H9 (cell line): Measurements from ENCODE around the gene RERE. TPM values are rescaled to one million over a fixed set of nuclear protein-coding genes. Genes with fewer than 3 reads are reported as not detected.
A peak's percentile ranks its signal among the peaks of the same experiment; 100 is the strongest.

Experiments
- DNase-seq: peaks from one replicate; pipeline ENCODE4 v3.0.0-alpha.2; 2017
- H2AFZ ChIP-seq: one replicate; pipeline ENCODE4 v1.6.1; 2013; ENCODE audit warnings: mild to moderate bottlenecking, low read length, control low read depth, moderate library complexity
- H2AK5ac ChIP-seq: 2 replicates; pipeline ENCODE4 v1.6.1; 2013; ENCODE audit warnings: low read length, control low read depth, mixed read lengths; ENCODE audit not compliant: insufficient read length
- H2BK120ac ChIP-seq: one replicate; pipeline ENCODE4 v1.6.1; 2013; ENCODE audit warnings: low read depth, mild to moderate bottlenecking, low read length, control low read depth, inconsistent platforms; ENCODE audit not compliant: poor library complexity, severe bottlenecking
- H2BK12ac ChIP-seq: 2 replicates; pipeline ENCODE4 v1.6.1; 2013; ENCODE audit warnings: low read length, control low read depth, mixed read lengths, low read depth; ENCODE audit not compliant: insufficient read length
- H2BK15ac ChIP-seq: 2 replicates; pipeline ENCODE4 v1.6.1; 2013; ENCODE audit warnings: low read depth, low read length, control low read depth
- H2BK20ac ChIP-seq: one replicate; pipeline ENCODE4 v1.6.1; 2013; ENCODE audit warnings: low read depth, mild to moderate bottlenecking, low read length, control low read depth, inconsistent platforms; ENCODE audit not compliant: poor library complexity, severe bottlenecking
- H2BK5ac ChIP-seq: 2 replicates; pipeline ENCODE4 v1.6.1; 2013; ENCODE audit warnings: low read length, control low read depth, mixed read lengths; ENCODE audit not compliant: insufficient read length
- H3K14ac ChIP-seq: 2 replicates; pipeline ENCODE4 v1.6.1; 2013; ENCODE audit warnings: low read length, control low read depth; ENCODE audit not compliant: insufficient read depth
- H3K18ac ChIP-seq: 2 replicates; pipeline ENCODE4 v1.6.1; 2013; ENCODE audit warnings: low read depth, mild to moderate bottlenecking, mixed read lengths, low read length, control low read depth; ENCODE audit not compliant: insufficient read length
- H3K23ac ChIP-seq: 2 replicates; pipeline ENCODE4 v1.6.1; 2013; ENCODE audit warnings: low read length, control low read depth, mixed read lengths, low read depth; ENCODE audit not compliant: insufficient read length
- H3K23me2 ChIP-seq: 2 replicates; pipeline ENCODE4 v1.6.1; 2013; ENCODE audit warnings: low read depth, mild to moderate bottlenecking, mixed read lengths, low read length, control low read depth; ENCODE audit not compliant: insufficient read length, poor library complexity, severe bottlenecking
- H3K27ac ChIP-seq: 2 replicates; pipeline ENCODE4 v1.5.1; 2013; ENCODE audit warnings: low read length, control low read depth, mixed read lengths, low read depth; ENCODE audit not compliant: insufficient read length
- H3K27me3 ChIP-seq: 2 replicates; pipeline ENCODE4 v1.6.1; 2013; ENCODE audit warnings: low read length, control low read depth, inconsistent platforms; ENCODE audit not compliant: insufficient read depth
- H3K4ac ChIP-seq: 2 replicates; pipeline ENCODE4 v1.6.1; 2013; ENCODE audit warnings: low read depth, mild to moderate bottlenecking, control low read depth, inconsistent platforms, low read length, moderate library complexity
- H3K4me1 ChIP-seq: 2 replicates; pipeline ENCODE4 v1.6.1; 2013; ENCODE audit warnings: low read length, control low read depth, inconsistent platforms; ENCODE audit not compliant: insufficient read depth
- H3K4me2 ChIP-seq: 2 replicates; pipeline ENCODE4 v1.6.1; 2013; ENCODE audit warnings: low read length, control low read depth, mixed read lengths; ENCODE audit not compliant: insufficient read length, insufficient read depth
- H3K56ac ChIP-seq: 2 replicates; pipeline ENCODE4 v1.6.1; 2013; ENCODE audit warnings: low read depth, mild to moderate bottlenecking, mixed read lengths, low read length, control low read depth; ENCODE audit not compliant: insufficient read length
- H3K79me1 ChIP-seq: 2 replicates; pipeline ENCODE4 v1.6.1; 2013; ENCODE audit warnings: low read depth, mild to moderate bottlenecking, moderate library complexity, low read length, control low read depth, inconsistent platforms; ENCODE audit not compliant: insufficient read depth, poor library complexity, severe bottlenecking
- H3K79me2 ChIP-seq: 2 replicates; pipeline ENCODE4 v1.6.1; 2013; ENCODE audit warnings: low read length, control low read depth, inconsistent platforms; ENCODE audit not compliant: insufficient read depth
- H3K9ac ChIP-seq: 2 replicates; pipeline ENCODE4 v1.6.1; 2013; ENCODE audit warnings: low read length, control low read depth, mixed read lengths; ENCODE audit not compliant: insufficient read length; ENCODE audit errors: extremely low read depth
- H3K9me3 ChIP-seq: one replicate; pipeline ENCODE4 v1.6.1; 2013; ENCODE audit warnings: low read depth, low read length, inconsistent platforms; ENCODE audit not compliant: control insufficient read depth
- H3T11ph ChIP-seq: one replicate; pipeline ENCODE4 v1.6.1; 2013; ENCODE audit warnings: mild to moderate bottlenecking, low read length, control low read depth, inconsistent platforms
- H4K20me1 ChIP-seq: one replicate; pipeline ENCODE4 v1.6.1; 2013; ENCODE audit not compliant: control insufficient read depth, insufficient read length, insufficient read depth
- H4K5ac ChIP-seq: 2 replicates; pipeline ENCODE4 v1.6.1; 2013; ENCODE audit warnings: low read depth, mild to moderate bottlenecking, mixed read lengths, low read length, control low read depth; ENCODE audit not compliant: insufficient read length
- H4K8ac ChIP-seq: replicated peaks from 2 replicates; pipeline ENCODE4 v1.6.1; 2013; ENCODE audit warnings: low read length, control low read depth, mixed read lengths, low read depth; ENCODE audit not compliant: insufficient read length
- H4K91ac ChIP-seq: 2 replicates; pipeline ENCODE4 v1.6.1; 2013; ENCODE audit warnings: low read depth, mild to moderate bottlenecking, moderate library complexity, mixed read lengths, low read length, control low read depth; ENCODE audit not compliant: insufficient read length
- H3K27ac Mint-ChIP-seq, 3 experiments: 2 replicates in 2 of 3; 3 replicates in 1 of 3; pipeline ENCODE4 v1.8.0; 2020 to 2021; ENCODE audit warnings: mixed read lengths in 3 of 3, mild to moderate bottlenecking in 1 of 3, moderate library complexity in 1 of 3
- H3K27me3 Mint-ChIP-seq: 2 replicates; pipeline ENCODE4 v1.8.0; 2021; ENCODE audit warnings: low read depth, mild to moderate bottlenecking, moderate library complexity, mixed read lengths
- H3K36me3 Mint-ChIP-seq, 3 experiments: 2 replicates in 2 of 3; 3 replicates in 1 of 3; pipeline ENCODE4 v1.8.0; 2020 to 2021; ENCODE audit warnings: low read depth in 3 of 3, mixed read lengths in 3 of 3; ENCODE audit not compliant: insufficient read depth in 1 of 3
- H3K4me1 Mint-ChIP-seq, 2 experiments: 2 replicates each; pipeline ENCODE4 v1.8.0; 2020; ENCODE audit warnings: mixed read lengths in 2 of 2
- H3K4me3 Mint-ChIP-seq, 2 experiments: 2 replicates in 1 of 2; 3 replicates in 1 of 2; pipeline ENCODE4 v1.8.0; 2020 to 2021; ENCODE audit warnings: mild to moderate bottlenecking in 2 of 2, mixed read lengths in 2 of 2, moderate library complexity in 1 of 2
- H3K9me3 Mint-ChIP-seq, 2 experiments: 2 replicates in 1 of 2; 3 replicates in 1 of 2; pipeline ENCODE4 v1.8.0; 2020; ENCODE audit warnings: mild to moderate bottlenecking in 2 of 2, mixed read lengths in 2 of 2, moderate library complexity in 1 of 2
- CTCF ChIP-seq: fragments of 200-600 bp; sonication (generic); conservative IDR thresholded peaks from 3 replicates; pipeline ENCODE4 v1.8.0; 2021; ENCODE audit warnings: antibody characterized with exemption, mild to moderate bottlenecking
- WGBS: extraction: QIAGEN DNeasy Blood & Tissue Kit; methylation state at CpG from one replicate; pipeline ENCODE4 v1.1.7; 2013; ENCODE audit warnings: missing lambda C conversion rate, low lambda C conversion rate, mixed read lengths; ENCODE audit not compliant: insufficient read length; ENCODE audit errors: extremely low coverage; 5-methylcytosine and 5-hydroxymethylcytosine counted together
- total RNA-seq: library from RNA; stranded (reverse); gene quantifications from 2 replicates; pipeline ENCODE4 v1.2.1, GENCODE V29; 2021

Gene RERE
- total RNA-seq, 1 experiment from 2014 or later = 103 TPM

- Histone ChIP-seq H2BK15ac (no peak overlapping the region), H3K4me2 (no peak overlapping the region), H4K91ac (no peak overlapping the region), H3K27me3 (no peaks in the 10 kb centered on the region), H3K79me2 (peaks cover 9% of the 10 kb centered on the region; the same call in 1 of the 2 replicates), H3K9ac (no peak overlapping the region), H3K14ac (no peak overlapping the region), H3T11ph (no peak overlapping the region), H4K5ac (no peak overlapping the region), H4K8ac (no peak overlapping the region), H3K27ac (no peak overlapping the region), H3K56ac (no peak overlapping the region), H3K4ac (no peak overlapping the region), H2BK20ac (no peak overlapping the region), H4K20me1 (no peaks in the 10 kb centered on the region), H2AFZ (no peak overlapping the region), H2BK12ac (no peak overlapping the region), H3K4me1 (peaks cover 2% of the 10 kb centered on the region; the same call in 1 of the 2 replicates), H3K23ac (no peak overlapping the region), H2AK5ac (no peak overlapping the region), H3K23me2 (no peaks in the 10 kb centered on the region), H3K9me3 (no peaks in the 10 kb centered on the region), H3K18ac (no peak overlapping the region), H3K79me1 (peaks cover 4% of the 10 kb centered on the region), H2BK120ac (no peak overlapping the region), H2BK5ac (no peak overlapping the region)
- Mint-ChIP-seq H3K9me3 (no peaks in the 10 kb centered on the region), H3K27ac (peak overlapping the region; percentile 21 to 31 (median 29); a peak in 6 of 7 replicates), H3K4me3 (no peak overlapping the region), H3K27me3 (no peaks in the 10 kb centered on the region), H3K4me1 (peaks cover 12 to 16% of the 10 kb centered on the region in 2 experiments), H3K36me3 (no peaks in the 10 kb centered on the region; a peak in 1 of 7 replicates)
- no peak for DNase-seq
- WGBS = 100% methylated on average over 2 of the region's 5 CpGs
- no peak; the same call in 2 of the 3 replicates for TF ChIP-seq CTCF
Measured at GRCh38 chr1:8571200-8571984, 246.0 kb downstream of the RERE start.
